Inflammatory macrophage treated with lipopolysaccharide for 4 hours (primary cell): ENCODE measurements around the gene ITGA1.
"Not testable (repeated sequence)": the region's sequence is repeated elsewhere in the genome, so short reads cannot be mapped to it uniquely, and the experiment has no call there.

ENCODE experiments used
- DNase-seq: peaks from one replicate; pipeline ENCODE4 v3.0.0-alpha.2; 2020

The ITGA1 gene

DNA sequence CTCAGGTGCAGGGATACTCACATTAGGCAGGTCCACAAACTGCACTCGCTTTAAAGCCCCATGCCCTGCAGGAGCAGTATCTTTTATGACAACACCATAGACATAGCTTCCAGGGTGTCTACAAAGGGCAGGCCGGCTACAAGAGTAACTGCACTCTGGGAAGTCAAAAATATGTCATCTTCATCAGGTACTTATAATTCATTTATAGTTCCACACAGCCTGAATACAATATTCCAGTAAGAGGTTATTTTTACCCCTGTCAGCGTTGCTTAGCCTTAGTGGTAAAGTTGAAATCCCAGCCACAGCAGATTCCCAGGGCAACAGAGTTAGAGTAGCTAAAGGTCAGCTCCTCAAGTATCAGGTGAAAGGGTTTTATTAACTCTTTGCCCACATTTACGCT is 119.1 kb downstream of the ITGA1 start:
- no peak for DNase-seq

DNA sequence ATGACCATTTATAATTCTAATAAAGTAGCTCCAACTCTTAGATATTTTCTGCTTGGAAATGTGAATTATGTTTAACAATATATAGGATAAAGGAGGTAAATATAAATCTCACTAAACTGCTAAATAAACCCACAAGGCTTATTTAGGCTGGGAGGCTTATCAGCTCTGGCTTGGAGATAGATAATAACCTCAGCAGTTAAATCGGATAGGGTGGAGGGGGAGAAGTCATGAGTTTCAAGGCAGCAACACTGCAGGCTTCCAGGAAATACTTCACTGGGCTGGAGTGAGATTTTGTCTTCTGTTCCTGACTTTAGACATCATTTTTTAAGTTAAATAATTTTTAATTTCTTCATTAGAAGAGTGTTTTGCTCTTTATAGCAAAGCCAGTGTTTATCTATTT is 121.5 kb downstream of the ITGA1 start:
- no peak for DNase-seq

DNA sequence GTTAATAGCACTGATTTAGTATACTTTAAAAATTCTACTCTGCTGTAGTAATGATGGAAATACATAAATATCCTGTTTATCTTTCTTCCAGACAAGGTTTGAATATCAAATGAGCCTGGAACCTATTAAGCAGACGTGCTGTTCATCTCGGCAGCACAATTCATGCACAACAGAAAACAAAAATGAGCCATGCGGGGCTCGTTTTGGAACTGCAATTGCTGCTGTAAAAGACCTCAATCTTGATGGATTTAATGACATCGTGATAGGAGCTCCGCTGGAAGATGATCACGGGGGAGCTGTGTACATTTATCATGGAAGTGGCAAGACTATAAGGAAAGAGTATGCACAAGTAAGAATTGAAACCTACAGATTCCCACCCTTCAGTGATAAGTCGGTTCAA is 122.4 kb downstream of the ITGA1 start:
- no peak for DNase-seq

DNA sequence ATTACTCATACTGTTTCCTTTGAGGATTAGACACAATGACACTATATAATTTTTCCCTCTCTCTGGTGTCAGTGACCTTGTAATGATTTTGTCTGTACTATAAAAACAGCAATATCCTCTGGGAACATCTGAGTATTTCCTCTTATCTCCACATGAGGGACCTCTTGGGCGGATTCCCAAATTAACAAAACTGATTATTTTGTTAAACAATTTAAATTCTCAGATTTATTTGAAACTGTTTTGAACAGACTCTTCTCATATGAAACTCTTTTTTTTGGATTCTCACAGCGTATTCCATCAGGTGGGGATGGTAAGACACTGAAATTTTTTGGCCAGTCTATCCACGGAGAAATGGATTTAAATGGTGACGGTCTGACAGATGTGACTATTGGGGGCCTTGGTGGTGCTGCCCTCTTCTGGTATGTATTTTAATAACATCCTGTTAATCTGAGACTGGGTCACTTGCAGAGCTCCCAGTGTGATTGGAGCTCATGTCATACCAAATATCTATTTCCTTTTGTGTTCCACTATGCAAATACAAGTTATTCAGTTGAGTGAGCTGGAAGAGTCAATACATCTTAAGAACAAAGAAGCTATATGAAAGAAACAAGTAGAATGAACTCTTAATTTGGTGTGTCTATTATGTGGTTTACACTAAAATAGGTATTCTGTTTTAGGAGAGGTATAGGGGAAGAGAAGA is 127.6 kb downstream of the ITGA1 start:
- DNase-seq = peak; percentile 67

DNA sequence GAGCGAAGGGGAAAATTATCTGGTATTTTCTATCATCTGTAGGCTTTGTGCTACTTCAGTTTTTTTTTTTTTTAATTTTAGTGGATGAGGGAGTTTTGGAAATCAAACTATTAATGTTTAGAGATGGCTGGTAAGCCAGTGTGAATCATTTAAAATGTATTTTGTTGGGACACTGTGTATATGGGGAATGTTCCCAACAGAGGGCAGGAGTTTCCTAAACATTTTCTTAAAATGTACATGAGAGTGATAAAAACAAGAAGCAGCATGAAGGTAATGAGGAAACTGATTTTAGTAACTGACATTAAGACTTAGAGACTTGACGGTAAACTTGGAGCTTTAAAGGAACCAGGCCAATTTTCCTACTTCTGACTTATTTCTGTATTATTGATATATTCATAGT is 133.2 kb downstream of the ITGA1 start:
- DNase-seq = no peak

DNA sequence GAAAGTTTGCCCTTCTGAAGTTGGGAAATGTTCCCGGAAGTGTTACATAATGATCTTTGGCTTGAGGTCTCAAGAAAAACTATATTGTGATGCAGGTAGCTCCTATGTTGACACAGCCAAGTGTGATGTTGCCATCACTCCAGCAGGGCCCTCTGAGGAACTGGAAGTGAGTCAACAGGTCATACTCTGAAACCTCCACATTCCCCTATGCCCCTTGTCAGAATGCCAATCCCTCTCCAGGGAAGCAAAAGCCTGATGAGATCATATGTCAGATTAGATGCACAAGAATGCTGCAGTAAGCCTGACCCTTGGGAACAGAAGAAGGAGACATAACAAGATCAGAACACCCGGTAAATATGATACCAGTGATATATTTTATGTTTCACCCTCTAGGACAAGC is 134.7 kb downstream of the ITGA1 start:
- peak; percentile 39 for DNase-seq

DNA sequence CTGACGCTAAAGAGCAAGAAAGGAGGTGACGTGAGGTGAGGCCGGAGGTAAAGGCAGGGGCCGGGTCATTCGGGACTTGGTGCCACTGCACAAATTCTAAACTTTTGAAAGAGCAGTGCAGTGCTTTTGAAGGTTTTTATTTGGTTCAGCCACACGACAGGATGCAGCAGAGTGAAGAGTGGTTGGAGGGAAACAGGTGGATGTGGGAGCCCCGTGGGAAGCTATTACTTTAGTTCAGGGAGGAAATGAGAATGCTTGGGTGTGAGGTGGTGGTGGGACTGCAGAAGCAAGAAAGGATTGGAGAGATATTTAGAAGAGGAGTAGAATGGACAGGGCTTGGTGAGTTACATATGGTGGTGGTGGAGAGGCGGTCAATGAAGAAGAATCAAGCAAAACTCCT is 136.7 kb downstream of the ITGA1 start:
- DNase-seq = no peak

DNA sequence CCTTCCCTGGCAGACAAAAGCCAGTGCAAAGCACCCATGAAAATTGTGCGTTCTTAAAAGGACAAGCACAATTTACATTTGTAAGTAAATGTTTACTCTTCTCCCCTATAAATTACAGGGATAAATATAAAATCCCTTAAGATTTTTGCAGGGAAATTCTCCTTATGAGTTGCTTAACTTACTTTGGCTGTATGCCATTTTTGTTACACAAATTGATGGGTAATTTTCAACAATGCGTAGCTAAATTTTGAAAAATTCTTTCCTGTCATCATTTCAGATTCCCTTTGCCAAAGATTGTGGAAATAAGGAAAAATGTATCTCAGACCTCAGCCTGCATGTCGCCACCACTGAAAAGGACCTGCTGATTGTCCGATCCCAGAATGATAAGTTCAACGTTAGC is 137.3 kb downstream of the ITGA1 start:
- DNase-seq = no peak

DNA sequence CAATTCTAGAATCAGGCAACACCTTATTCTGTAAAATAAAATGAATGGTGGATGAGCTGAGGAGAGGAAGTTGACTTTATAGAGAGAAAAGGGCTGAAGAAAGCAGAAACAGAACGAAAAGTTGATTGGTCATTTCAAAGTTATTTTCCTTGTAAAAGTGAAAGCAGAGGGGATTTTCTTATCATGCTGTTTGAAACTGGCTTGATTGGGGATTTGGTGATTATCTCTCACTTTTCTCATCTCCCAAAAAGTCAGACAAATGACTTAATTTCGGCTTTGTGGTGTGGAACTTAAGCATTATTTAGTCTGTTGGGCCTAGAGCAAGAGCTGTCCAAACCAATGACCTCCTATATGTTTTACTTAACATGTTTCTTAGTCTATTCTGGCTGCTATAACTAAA is 141.0 kb downstream of the ITGA1 start:
- DNase-seq = no peak

DNA sequence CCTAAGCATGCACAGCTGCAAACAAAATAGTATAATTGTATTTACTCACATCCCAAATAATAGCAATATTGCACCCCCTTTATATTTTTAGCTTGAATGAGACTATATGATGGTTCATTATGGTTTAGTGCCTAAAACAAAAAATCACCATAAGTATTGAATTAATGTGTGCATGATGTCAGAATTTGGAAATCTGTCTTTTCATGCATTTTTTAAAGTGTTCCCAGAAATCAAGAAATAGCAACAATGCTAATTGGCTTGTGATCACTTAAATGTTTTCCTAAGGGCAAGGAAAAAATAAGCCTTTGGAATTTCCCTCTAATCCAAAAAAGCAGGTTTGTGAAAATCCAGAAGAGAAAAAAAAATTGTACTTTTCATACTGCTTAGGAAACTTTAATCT is 150.5 kb downstream of the ITGA1 start:
- no peak for DNase-seq

DNA sequence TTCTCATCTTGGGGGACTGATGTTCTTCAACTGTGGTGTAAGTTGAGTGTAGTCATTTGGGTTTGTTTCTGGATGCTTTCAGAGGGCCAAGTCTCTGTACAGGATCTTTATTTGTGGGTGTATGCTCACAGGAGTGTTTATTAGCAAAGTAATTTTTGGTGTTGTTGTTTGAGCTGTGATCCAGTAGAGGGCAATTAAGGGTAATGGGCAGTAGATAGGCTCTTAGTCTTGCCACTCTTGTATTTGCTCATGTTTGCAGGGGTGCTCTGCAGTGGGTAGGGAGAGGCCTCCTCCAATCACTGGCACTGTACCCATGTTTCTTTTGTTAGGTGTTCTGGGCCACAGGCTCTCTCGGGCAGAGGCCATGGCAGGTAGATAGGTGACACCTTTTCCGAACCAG is 155.6 kb downstream of the ITGA1 start:
- no peak for DNase-seq

DNA sequence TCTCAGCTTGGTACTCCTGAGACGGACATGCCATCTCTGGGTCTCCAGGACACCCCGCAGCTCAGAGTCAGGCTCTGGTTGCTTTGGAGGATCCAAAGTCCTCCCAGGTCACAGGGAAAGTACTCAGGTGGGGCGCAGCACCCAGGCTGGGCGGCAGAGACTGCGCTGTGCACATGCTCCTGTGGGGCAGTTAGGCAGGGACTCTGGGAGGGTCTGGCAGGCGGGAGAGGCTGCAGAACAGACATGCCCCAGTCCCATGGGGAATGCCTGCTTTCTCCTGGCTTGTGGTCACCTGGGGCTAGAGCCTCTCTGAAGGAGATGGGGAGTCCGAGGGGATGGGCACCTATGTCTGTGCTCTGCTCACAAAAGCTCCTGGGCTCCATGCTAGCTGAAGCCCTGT is 156.1 kb downstream of the ITGA1 start:
- DNase-seq = no peak

DNA sequence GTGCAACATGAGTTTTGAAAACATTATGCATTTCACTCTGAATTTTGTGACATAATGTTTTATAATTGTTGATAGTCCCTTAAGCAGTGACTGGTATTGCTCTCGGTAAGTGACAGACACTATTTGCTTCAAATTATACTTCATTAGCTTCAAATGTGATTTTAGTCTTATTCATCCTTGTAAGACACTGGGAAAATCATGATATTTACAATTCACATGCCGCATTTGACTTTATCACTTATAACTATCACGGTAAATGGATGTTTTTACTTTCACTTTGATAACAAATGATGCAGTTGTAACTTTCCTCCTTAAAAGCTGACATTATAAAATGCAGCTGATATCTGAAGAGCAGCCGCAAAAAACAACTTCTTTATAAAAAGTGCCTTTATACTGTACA is 157.3 kb downstream of the ITGA1 start:
- DNase-seq = no peak

DNA sequence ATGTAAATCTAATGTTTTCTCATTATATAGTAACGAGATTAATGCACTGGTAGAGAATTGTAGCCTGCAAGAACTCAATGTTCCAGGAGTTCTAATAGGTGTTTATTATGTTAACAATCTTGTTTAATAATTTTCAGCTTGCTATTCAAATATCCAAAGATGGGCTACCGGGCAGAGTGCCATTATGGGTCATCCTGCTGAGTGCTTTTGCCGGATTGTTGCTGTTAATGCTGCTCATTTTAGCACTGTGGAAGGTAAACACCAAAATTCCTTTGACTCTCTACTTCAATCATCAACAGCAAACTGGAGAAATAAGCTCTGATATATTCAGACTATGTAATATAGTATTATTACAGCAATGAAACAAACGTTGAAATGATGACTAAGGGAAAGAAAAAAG is 159.5 kb downstream of the ITGA1 start:
- no peak for DNase-seq

DNA sequence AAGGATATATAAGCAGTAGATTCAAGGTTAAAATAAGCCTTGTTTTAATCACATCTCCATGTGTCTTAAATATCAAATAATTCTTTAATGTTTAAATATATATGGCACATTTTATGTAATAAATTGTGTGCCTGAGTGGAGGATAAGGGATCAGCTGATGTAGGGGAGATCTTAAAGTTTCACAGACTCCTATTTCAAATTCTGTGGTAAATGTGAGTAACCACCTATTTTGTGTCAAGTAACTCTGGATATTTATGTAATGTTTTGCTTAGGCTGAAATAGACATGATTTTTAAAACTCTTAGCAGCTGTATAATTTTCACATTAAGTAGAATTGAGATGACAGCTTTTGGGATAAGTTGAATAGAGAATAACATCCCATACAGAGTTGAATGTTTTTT is 160.1 kb downstream of the ITGA1 start:
- no peak for DNase-seq

DNA sequence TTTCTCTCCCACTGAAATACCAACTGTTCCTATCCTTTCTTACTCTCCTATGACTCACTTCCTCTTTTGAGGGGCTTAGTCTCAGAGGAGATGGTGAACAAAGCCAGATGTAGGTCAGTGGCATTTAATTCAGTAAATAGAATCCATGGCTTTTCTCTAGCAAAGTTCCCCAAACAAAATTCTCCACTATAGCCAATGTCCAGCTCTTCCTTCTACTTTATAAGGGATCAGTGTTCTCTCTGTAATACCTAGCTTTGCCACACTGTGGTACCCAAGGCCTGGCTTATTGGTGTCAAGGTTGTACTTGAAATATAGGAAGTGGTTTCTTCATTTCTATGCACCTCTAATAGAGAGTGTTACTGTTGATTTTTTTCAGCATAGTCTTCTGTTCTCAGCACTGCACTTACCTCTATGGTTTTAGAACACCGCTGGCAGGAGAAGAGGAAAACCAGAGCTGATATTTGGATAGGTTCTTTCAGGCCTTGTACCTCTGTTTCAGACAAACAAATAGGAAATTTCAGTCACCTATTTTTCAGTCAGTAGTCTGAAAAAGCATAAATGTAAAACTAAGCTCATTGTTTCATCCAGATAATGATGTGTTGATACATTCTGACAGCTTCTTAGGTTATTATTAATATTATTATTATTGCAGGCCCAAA is 160.8 kb downstream of the ITGA1 start:
- DNase-seq = peak; percentile 76

DNA sequence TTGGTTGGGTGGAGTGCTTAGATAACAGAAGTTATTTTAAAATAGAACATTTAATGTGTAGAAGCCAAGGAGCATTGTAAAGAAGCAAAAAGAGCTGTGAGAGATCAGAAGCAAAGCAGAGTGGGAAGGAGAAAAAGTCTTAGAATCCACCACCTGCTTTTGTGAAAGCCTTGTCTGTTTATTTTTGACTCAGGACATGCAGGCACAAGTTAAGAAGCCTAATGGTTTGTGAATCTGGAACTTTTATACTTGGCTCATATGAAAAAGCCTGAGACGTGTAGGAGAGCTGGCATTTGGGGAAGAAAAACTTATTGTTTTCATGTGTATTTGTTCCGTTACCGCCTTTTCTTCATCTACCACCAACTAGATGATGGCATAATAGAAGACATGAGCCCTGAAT is 163.0 kb downstream of the ITGA1 start:
- DNase-seq = no peak

DNA sequence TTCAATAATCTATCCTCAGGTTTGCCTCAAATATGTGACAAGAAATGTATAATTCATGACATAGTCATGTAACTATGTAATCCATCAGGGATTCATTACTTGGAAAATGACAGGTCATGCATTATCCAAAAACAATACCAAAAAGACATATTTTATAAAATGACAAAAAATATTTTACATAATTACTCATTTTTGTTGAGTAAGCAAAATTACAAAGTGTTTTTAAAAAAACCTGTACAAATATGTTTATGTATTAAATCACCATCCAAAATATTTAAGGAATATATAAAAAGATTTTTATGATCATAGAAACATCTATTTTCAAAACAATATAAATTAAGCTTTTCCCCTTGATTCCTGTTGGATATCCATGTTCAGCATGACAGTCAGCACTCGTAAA is 164.8 kb downstream of the ITGA1 start:
- no peak for DNase-seq

DNA sequence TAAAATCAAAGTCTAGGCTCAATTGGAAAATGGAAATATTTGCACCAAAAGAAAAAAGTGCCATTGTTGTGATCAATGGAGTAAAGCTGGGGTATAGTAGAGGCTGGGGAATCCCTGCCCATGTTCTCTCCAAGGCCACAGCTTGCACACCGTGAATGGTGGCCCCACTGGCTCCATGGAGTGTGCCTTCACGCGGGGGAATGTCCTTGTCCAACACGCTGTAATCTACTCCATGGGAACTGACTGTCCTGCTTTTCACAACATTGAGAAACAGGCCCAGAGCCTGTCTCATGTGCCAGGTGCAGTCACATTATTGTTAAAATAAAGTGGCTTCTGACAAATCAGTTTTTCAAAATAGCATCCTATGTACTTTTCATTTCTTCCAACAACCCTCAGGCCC is 168.3 kb downstream of the ITGA1 start:
- DNase-seq = no peak

DNA sequence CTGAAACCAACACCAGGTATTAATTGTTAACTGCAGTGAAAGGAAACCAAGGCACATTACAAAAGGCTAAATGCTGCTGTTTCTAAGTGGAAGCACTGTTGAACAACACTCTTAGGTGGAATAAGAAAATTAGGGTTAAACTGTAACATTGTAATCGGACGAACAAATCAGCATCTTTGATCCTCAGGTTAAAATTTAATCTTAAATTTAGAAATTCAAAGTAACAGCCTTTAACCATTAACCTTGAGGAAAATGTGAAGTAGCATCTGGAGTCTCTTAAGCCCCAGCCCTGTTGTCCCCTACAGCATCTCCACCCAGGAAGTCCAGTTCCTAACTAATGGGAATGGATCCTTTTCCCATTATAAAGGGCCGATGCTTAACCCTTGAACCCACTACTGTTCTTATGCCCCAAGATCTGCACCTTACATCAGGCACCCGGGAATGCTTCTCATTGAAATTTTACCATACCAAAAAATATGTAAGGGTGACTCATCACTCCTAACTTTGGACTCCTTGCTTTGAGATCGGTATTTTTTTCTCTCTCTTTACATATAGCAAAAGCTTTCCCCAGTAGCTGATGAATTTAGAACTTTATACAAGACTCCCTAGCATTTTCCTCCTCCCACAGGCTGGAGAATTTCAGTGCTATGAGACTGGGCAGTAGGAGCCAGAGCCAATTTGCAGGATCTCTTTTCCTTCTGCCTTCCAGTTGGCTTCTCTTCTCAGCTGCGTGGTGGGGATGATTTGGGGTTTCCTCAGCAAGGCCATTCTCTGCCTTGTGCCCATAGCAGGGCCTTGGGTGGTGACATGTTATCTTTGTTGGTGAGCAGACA is 169.4 kb downstream of the ITGA1 start:
- DNase-seq = no peak

DNA sequence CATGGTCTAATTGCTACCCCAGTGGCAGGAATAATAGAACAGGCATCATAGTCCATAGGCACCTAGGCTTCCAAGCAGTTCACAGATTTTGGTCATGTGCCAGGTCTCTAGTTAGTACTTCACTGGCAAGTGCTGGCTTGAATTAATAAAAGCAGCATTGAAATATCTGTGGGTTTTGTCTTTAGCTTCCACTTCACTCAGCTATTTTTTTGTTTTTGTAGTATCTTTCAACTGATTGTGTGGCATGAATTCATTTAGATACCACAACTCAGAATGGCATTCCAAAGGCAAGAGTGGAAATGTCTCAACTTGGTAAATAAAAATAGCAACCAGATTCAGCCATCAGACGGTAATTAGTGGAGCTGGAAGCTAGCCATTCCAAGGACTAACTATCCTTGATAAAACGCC is 173.6 kb downstream of the ITGA1 start:
- no peak for DNase-seq

DNA sequence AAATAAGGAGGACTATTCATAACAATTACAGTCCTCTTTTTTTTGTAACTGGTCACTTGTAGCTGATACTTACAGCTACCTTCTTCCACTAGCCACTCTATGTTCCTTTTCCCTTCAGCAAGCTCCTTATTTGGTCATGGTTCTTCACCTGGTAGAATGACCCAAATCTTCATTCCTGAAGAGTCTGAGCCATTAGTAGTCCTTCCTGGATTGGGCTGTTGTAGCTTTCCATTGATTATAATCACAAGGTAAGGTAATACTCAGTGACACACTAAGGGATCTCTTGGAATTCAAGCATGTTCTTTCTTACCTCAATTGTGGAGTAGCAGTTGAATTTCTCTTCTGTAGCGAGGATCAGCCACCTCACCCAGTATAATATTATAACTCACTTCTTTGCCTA is 175.9 kb downstream of the ITGA1 start:
- no peak for DNase-seq

DNA sequence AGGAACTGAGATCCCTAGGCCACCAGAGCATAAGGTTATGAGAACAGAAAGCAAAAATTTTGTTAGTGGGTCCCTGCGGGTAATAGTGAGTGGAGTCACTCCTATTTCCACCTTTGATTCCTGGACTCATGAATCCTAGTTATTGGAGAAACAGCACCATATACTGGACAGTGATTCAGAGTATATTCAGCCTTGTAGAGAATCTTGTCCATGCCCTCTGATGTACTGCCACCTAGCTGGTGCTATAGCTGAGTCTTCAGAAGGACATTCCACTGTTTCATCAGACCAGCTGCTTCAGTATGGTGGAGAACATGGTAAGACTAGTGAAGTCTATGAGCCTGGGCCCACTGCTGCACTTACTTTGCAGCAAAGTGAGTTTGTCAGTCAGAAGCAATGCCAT is 176.4 kb downstream of the ITGA1 start:
- DNase-seq = no peak

DNA sequence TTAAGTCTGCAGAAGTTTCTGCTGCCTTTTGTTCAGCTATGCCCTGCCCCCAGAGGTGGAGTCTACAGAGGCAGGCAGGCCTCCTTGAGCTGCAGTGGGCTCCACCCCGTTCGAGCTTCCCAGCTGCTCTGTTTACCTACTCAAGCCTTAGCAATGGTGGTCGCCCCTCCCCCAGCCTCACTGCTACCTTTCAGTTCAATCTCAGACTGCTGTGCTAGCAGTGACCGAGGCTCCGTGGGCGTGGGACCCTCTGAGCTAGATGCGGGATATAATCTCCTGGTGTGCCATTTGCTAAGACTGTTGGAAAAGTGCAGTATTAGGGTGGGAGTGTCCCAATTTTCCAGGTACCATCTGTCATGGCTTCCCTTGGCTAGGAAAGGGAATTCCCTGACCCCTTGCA is 188.4 kb downstream of the ITGA1 start:
- not testable (repeated sequence) for DNase-seq
